GM18519 (cell line): Measurements from ENCODE around the gene ABCF2.
A peak's percentile ranks its signal among the peaks of the same experiment; 100 is the strongest.

ENCODE experiments used
- ATAC-seq: cut with Tn5 transposase; IDR thresholded peaks from one replicate; pipeline ENCODE4 v1.9.1; 2021; ENCODE audit warnings: mild to moderate bottlenecking, moderate library complexity; ENCODE audit not compliant: unreplicated experiment, low FRiP score

Gene ABCF2

GRCh38 chr7:151175047-151175792 lies 51.8 kb downstream of the ABCF2 start:
- ATAC-seq, result no peak

DNA sequence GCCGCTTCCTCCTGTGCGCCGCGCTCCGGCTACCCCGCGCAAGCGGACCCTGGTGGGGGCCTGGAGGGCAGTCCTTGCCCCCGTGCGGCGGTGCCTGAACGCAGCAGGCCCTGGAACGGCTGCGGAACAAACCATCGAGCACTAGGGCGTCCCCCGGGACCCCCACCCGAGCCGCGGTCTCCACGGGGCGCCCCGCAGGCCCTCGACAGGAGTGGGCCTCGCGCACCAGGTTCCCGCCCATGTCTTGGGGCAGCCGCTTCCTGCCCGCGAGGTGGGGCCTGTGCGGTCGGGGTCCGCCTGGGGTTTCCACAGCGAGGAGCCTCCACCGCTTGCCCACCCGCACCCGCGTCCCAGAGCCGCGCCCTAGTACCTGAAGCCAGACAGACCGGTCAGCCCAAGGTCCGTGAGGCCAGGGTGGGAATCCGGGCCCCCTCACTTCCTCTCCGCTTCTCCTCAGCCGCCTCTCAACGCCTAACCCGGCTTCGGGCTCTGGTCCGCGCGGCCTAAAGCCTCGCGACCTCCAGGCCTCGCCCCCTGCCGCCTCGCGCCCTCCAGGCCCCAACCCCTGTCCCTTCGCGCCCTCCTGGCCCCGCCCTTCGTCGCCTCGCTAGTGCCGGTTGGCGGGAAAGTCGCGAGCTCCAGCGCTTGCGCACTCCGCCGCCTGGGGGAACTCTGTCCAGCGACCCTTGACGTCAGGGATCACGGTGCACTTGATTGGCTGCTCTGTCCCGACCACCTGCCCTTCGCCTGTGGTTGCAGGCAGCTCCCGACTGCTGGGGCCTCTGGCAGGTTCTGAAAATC lies 52.6 kb downstream of the ABCF2 start:
- ATAC-seq, result no peak

DNA sequence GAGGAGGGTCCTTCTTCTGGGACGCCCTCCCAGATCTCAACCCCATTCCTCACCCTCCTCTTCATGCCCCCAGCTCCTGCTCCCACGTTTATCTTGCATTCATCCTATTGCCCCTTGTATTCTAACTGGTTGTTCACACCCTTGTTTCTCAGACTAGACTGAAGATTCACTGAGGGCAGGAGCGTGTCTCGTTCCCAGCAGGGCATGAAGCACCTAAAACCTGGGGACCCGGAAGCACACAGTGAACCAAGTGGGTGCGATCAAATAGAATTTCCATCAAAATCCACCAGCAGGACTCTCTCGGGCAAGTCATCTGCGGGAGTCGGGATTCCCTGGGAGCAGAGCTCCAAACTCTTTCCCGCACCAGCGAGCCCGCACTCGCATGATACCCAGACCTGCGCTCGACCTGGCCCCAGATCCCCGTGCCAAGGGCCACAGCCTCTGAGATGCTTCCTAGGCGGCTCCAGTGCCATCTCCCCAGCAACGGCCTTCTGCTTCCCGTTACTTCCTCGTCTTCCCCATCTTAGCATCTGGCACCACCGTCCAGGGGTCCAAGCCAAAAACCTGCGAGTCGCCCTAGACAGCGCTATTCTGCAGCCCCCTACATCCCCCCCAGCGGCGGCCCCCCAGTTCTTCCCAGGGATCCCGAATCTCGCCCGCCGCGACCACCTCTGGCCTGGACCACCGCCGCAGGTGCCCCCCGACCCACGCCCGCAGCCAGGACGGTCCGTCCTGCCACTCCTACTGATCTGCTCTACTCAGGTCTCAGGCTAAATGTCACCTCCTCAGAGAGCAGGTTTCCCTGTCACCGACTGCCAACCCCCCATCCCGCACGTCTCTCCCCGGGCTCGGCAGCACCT lies 53.4 kb downstream of the ABCF2 start:
- no peak for ATAC-seq

DNA sequence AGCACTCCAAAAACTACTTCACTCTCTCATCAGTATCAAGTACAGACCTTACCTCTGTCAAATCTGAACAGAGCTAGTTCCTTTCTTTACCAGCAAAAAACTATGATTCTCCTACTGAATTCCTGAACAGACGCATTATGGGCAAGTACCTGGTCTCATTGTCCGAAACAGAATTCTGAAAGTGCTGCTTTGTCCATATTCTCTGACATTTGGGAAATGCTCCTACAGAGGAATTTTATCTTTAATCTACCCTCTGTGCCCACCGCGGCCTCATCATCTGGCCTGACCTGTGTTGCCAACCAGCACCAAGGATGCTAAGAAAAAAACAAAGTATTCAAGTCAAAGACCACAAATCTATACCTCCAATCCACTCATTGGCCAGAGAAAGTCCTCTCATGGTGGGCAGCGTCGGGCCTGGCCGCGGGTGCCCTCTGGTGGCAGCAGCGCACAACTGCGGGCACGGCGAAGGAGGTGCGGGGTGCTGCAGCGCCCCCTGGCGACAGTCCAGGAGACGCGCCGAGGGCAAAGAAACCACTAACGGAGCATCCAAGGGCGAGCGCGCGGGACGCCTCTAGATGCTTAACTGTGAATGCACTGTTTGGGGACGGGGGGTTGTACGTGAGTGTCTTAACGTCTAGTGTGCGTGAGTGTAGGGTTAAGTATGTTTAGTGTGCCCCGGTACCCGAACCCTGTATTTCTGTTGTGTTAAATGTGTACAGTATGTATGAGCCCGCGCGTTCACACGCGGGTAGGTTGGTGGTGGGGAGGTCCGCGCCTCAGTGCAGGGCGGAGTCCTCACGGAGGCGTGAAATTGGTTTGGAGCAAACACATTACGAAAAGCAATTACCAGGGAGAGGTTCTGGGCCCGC lies 54.5 kb downstream of the ABCF2 start:
- peak; percentile 55 for ATAC-seq

- ATAC-seq, result no peak
Observed at GRCh38 chr7:151168787-151169162, 58.2 kb downstream of the ABCF2 start.

- ATAC-seq, result no peak
Observed at GRCh38 chr7:151168003-151168786, 58.8 kb downstream of the ABCF2 start.

GRCh38 chr7:151167197-151167961 lies 59.6 kb downstream of the ABCF2 start, which contains the start of gene GBX1:
GBX1 (minus strand) TSS chr7:151167694; CDS start chr7:151167548, 146 bp downstream.
- no peak for ATAC-seq

DNA sequence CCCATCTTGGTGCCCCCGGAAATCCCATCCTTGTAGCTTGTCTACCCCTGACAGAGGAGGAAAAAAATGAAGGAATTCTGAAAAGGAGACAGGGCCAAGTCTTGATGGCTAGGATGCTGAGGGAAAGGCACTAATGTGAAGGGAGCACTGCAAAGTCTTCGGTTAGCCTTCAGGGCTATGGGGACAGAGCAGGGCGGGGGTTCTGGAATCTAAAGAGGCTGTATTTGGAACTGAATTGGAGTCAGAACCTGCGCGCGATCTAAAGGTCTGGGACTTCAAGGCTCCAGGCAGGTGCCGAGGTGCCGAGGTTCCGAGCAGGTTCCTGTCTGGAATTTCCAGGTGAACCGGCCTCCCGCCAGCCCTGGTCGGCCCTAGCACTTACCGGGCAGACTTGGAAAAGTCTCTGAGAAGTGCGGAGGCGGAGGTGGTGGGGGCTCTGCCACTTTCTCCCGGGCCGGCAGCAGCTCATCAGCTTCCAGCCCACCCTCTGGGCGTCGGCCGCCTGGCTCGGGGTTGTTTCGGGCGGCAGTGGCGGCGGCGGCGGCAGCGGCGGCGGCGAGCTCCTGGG lies 60.3 kb downstream of the ABCF2 start:
- no peak for ATAC-seq
